ENCODE results near the gene QKI. TPM values are rescaled to one million over a fixed set of nuclear protein-coding genes. Genes with fewer than 3 reads are reported as not detected.

The QKI gene
- total and polyA plus RNA-seq, 2 of the 8 experiments (the other 6 are each of a cell fraction or from before 2014, with no cell fraction given): 181 to 183 TPM

- Histone ChIP-seq H3K27ac (ENCODE audit: low read depth, low read length) (no peak overlapping the region), H2AFZ (ENCODE audit: low read length) (no peak overlapping the region)
- FAIRE-seq: no peak
These were observed 25.5 kb downstream of the QKI start for GRCh38 chr6:163439997-163440396.

More at GRCh38 chr6:163439997-163440396, 25.5 kb downstream of the QKI start:
- Histone ChIP-seq H3K56ac (replicated peaks; ENCODE audit: insufficient read length, low read depth, low read length) (no peak overlapping the region), H2BK5ac (ENCODE audit: low read depth, low read length) (no peak overlapping the region), H3K9me3 (ENCODE audit: insufficient read depth in 2 of 2, low read depth in 1 of 2, low read length in 1 of 2) (no peaks in the 10 kb centered on the region), H3K14ac (ENCODE audit: insufficient read length) (no peak overlapping the region), H3K4me1 (replicated peaks in 1 of 4; ENCODE audit: control insufficient read depth in 3 of 4, insufficient read depth in 4 of 4, low read length in 3 of 4) (peaks cover 0 to 8% (median 5%) of the 10 kb centered on the region in 4 experiments; a peak in 3 of 7 replicates), H2AK5ac (ENCODE audit: low read depth, low read length) (no peak overlapping the region), H3K23ac (ENCODE audit: insufficient read length) (no peak overlapping the region), H3K23me2 (ENCODE audit: low read depth, low read length) (peaks cover 3% of the 10 kb centered on the region; the same call in 1 of the 2 replicates), H2BK120ac (replicated peaks; ENCODE audit: low read depth, low read length) (no peak overlapping the region), H3K4me3 (ENCODE audit: extremely low read depth in 1 of 4, insufficient read depth in 2 of 4, low read depth in 3 of 4, low read length in 4 of 4) (no peak overlapping the region), H4K5ac (ENCODE audit: insufficient read length, low read depth, low read length) (no peak overlapping the region), H2BK15ac (ENCODE audit: low read length) (no peak overlapping the region), H3K4me2 (ENCODE audit: insufficient read depth in 1 of 2, low read depth in 2 of 2, low read length in 2 of 2) (no peak overlapping the region), H3K27me3 (replicated peaks in 1 of 4; ENCODE audit: control insufficient read depth in 3 of 4, extremely low read depth in 1 of 4, insufficient read depth in 3 of 4, low read length in 3 of 4) (no peaks in the 10 kb centered on the region), H4K91ac (replicated peaks; ENCODE audit: insufficient read length, low read length) (no peak overlapping the region), H3K79me2 (ENCODE audit: control insufficient read depth in 1 of 2, insufficient read depth in 2 of 2, low read length in 2 of 2) (peaks cover 30 to 100% of the 10 kb centered on the region in 2 experiments), H3K9ac (replicated peaks in 1 of 4; ENCODE audit: extremely low read depth in 1 of 4, low read depth in 3 of 4, low read length in 3 of 4) (no peak overlapping the region), H2BK12ac (ENCODE audit: low read depth, low read length) (no peak overlapping the region), H4K20me1 (replicated peaks in 1 of 2; ENCODE audit: control insufficient read depth in 1 of 2, insufficient read depth in 2 of 2, low read length in 2 of 2) (peaks cover 8 to 22% of the 10 kb centered on the region in 2 experiments), H3K79me1 (ENCODE audit: low read depth, low read length) (peaks cover 7% of the 10 kb centered on the region), H4K8ac (ENCODE audit: extremely low read depth, insufficient read depth, low read length) (no peak overlapping the region), H3K18ac (ENCODE audit: extremely low read depth, low read length) (no peak overlapping the region), H3K36me3 (ENCODE audit: control insufficient read depth in 2 of 4, insufficient read depth in 4 of 4, low read length in 3 of 4) (peaks cover 0 to 3% (median 0%) of the 10 kb centered on the region in 4 experiments; a peak in 1 of 8 replicates), H2BK20ac (ENCODE audit: low read length) (no peak overlapping the region), H3K4ac (replicated peaks; ENCODE audit: insufficient read length, low read depth, low read length) (no peak overlapping the region)
- CTCF ChIA-PET (ENCODE audit: partially characterized antibody): interaction anchor here (0.9 kb wide), 1 partner anchor 9 kb away, joined by 3 read pairs; no protein-coding TSS in a partner anchor
- POLR2A ChIA-PET (ENCODE audit: partially characterized antibody): no interaction called here
- TF ChIP-seq SUZ12 (IDR thresholded peaks at IDR 0.05; ENCODE audit: low read length): no peak
- no peak for TF ChIP-seq TAF7 (optimal IDR thresholded peaks at IDR 0.05; ENCODE audit: borderline replicate concordance, low read depth, low read length)
- no peak for TF ChIP-seq SRF (IDR thresholded peaks at IDR 0.05; ENCODE audit: low read depth, low read length)
- TF ChIP-seq CHD2 (IDR thresholded peaks at IDR 0.05; ENCODE audit: low read length): no peak
- no peak for TF ChIP-seq SP1 (IDR thresholded peaks at IDR 0.05; ENCODE audit: low read depth, low read length)
- TF ChIP-seq TBP (IDR thresholded peaks at IDR 0.05; ENCODE audit: low read depth, low read length): no peak
- no peak for TF ChIP-seq NANOG (IDR thresholded peaks at IDR 0.05; ENCODE audit: insufficient read depth, low read depth, low read length, poor library complexity, severe bottlenecking)
- no peak for TF ChIP-seq HDAC6 (IDR thresholded peaks at IDR 0.05; ENCODE audit: low read depth, low read length)
- TF ChIP-seq POU5F1 (IDR thresholded peaks at IDR 0.05; ENCODE audit: low read depth, low read length): no peak
- no peak for TF ChIP-seq POLR2AphosphoS5 (IDR thresholded peaks at IDR 0.05; ENCODE audit: low read depth, low read length)
- TF ChIP-seq CBX5 (IDR thresholded peaks at IDR 0.05; ENCODE audit: low read depth, low read length): no peak
- no peak for DNase-seq (ENCODE audit: low read depth in 1 of 2, low spot score in 2 of 2)
